HG03565 (cell line): ENCODE measurements around the gene ITPR2.

Experiments used
- ATAC-seq: cut with Tn5 transposase; IDR thresholded peaks from one replicate; pipeline ENCODE4 v1.9.1; 2021; ENCODE audit warnings: mild to moderate bottlenecking, moderate library complexity; ENCODE audit not compliant: unreplicated experiment

ITPR2 gene

DNA sequence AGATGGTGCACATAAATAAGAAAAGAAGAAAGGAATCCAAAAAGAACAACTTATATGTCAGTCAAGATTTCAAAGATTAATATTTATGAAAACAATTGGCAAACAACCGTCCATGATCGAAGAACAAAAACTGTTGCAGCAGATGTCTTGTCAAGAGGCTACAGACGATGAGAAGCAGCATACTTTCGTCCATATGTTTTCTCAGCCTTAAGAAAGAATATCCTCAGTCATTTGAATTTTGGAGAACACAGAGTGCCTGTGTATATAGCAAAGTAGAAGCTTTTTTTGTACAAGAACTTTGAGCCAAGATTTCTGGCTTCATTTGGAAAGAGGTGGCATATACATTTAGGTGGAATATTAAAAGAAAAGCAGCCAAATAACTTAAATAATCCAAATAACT is 297.2 kb downstream of the ITPR2 start:
- no peak for ATAC-seq

DNA sequence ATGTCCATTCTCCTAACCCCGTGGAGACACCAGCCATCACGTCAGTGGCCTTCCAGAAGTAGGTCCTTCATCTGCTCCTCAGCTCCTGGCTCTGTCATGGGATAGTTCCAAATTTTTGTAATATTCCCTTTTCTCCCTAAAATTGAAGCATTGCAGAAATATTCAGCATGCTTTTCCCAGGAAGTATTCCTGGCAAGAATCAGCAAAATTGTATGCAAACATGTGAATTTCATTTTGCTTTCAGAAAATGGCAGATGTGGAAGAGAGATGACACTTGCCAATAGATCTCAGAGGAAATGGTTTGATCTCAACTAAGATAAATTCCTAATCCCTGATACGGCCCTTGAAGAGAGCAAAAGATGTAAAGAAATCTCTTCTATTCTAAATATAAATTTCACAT is 298.9 kb downstream of the ITPR2 start:
- ATAC-seq = no peak

DNA sequence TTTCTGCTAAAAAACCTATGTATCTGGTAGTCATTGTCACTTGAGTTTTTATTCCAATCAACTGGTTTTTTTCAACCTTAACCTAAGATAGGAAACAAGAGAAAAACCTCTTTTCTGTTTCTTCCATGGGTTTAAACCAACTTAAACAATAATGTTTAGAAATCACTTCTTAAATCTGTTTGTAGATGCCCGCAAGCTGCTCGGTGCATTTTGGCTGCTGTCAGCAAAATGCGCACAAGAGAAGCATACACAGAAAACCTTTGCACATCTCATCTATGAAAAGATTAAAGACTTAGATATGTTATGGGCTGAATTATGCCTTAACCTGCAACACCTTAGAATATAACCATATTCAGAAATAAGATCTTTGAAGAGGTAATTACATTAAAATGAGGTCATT is 299.8 kb downstream of the ITPR2 start:
- ATAC-seq = no peak

DNA sequence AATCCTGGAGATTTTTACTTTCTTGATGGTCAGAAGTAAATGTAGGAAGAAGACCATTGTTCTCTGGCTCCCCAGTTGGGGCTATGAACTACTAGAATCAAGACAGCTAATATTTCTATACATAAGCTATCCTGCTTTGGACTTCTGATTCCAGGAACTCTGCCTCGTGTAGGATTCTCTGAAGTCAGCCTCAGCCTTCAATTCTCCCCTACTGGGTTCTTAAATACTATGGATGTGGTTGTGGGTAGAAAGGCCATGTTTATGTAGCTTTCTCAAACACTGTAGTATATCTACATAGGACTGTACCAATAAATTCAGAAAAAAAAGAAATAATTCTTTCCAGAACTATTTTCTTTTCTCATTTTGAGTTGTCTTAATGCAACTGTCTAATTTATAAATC is 302.5 kb downstream of the ITPR2 start:
- no peak for ATAC-seq

DNA sequence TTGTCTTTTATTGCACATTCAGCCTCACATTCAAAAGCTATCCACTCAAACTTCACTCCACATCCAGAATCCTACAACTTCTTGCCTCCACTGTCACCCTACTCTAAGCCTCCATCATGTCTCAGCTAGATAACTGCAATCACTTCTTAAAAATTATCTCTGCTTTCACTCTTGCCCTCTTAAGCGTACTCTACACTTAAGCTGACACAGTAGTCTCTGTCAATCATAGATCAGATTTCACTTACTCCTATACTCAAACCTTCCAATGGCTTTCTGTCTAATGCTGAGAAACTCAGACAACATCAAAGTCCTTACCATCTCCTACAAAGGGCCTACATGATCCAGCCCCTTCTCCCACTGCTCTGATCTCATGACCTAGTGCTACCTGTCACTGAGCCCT is 304.1 kb downstream of the ITPR2 start:
- ATAC-seq = no peak

DNA sequence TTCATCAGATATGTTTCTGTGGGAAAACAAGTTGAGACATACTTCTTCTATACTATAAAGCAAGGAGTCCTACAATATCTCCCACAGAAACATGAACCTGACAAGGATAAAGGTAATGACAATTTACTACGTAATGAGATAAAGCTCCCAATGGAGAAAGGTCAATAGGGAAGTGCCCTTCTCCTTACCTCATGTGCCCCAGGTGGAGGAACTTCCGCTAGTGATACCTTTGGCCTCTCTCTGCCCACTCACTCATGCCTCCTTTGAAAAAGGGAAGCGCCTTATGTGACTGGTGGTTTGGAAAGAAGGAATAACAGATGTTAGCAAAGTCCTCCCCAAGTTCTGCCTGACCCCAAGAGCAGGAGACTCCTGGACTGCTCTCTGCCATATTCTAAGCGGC is 305.3 kb downstream of the ITPR2 start:
- ATAC-seq = no peak

DNA sequence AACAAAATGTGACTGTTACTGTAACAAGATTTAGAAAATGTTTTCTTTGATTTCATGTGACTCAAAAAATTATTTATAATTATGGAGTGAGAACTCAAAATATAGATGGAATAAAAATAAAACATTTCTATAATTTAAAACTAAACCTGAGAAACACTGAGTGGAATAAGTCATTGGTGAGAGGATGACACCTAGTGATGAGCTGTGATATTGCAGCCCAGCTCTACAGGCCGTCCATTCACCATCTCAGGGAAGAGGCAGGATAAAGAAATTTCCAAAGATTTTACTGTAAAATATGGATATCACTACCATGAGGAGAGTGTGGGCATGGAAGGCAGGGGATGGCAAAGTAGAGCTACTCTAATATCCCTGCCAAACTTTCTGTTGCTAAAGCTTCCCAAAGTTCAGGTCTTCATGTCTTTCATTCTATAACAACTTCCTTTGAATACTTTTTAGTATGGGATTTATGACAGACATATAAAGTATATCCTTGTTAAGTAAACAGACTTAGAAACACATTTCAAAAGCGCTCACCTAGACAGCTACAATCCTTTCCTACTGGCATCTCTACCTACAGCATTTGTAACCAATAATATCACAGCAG is 308.0 kb downstream of the ITPR2 start:
- ATAC-seq = no peak

DNA sequence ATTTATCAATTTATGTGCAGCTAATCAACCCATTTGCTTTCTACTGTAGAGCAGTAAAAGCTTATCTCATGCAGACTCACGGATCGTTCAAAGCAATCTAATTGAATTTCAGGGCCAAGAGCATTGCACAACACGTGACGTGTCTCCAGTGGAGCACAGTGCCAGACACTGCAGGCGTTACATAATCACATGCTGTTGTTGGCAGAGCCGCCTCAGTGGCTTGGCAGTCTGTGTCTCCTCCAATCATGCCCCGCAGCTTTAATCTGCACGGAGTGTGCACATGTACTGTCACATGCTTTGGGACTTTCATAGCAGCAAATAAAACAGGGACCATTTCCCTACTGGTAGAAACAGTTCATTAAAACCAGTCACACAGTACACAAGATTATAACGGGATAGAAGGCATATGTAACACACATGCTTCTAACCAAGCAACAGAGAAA is 309.3 kb downstream of the ITPR2 start:
- ATAC-seq = no peak

DNA sequence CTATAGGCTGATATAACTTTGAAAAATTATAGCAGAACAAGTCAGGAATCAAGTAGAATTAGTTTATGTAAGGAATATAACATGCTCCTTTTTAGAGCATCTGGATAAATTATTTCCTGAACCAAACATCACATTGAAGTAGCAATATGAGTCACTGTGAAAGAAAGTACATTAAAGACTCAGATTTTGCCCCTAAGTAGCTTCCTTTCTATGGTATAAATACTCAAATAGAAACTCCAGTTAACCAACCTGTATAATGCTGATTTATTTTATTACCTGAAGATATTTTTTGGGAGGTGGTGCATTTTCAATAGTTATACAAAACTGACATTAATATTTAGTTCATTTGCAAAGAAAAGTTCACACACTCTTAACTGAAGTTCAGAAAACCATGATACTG is 312.1 kb downstream of the ITPR2 start:
- ATAC-seq = peak; percentile 51

DNA sequence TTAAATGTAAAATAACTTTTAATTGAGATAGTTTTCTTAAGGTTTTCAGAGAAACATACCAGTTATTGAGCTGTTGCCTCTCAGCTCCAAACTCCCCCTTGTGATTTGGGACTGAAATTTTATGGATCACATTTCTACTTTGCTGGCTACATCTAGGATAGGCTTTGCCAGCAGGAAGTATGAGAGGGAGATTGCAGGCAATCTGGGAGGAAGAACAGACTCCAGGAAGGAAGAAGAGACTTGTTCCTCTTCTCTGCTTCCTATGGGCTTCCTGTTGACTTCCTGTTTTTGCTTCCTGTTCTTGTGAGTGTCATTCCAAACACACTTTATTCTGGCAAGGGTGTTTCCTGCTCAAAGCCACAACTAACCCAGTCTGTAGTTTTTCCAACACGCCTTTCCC is 312.9 kb downstream of the ITPR2 start:
- ATAC-seq = no peak

DNA sequence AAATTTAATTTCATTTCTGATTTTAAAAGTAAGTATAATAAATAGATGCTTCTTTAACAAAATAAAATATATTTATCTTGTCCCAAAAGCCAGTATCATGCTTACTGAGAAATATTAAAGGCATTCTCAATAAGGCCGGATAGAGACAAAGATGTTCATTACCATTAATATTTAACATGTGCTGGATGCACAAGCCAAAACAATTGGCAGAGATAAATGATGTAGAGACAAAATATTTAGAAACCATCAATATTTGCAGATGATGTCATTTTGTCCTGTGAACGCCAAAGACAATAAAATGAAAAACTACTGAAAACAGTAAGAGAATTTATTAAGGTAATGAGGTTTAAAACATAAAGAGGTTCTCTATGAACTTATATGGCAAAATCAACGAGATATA is 313.5 kb downstream of the ITPR2 start:
- ATAC-seq = no peak

DNA sequence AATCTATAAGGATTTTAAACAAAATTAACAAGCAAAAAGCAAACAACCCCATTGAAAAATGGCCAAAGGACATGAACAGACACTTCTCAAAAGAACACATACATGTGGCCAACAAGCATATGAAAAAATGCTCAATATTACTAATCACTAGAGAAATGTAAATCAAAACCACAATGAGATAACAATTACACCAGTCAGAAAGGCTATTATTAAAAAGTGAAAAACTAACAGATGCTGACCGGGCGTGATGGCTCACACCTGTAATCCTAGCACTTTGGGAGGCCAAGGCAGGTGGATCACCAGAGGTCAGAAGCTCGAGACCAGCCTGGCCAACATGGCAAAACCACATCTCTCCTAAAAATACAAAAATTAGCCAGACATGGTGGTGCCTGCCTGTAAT is 315.7 kb downstream of the ITPR2 start:
- peak; percentile 71 for ATAC-seq

DNA sequence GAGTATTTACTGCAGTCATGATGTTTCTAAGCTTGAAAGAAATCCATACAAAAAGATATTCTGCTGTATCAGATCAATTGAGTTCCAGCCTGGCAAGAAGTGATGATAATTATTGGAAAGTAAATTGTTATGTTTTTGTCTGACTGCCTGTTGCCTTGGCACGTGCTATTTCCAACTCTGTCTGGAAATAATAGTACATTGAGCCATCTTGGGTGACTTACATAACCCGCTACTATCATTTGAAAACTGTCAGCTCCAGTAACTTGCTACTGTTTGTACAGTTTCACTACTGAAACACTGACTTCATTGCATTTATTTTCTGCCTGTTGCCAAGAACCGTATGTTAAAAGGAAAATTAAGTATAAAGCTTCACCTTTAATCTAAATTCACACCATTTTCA is 318.6 kb downstream of the ITPR2 start:
- ATAC-seq = no peak

DNA sequence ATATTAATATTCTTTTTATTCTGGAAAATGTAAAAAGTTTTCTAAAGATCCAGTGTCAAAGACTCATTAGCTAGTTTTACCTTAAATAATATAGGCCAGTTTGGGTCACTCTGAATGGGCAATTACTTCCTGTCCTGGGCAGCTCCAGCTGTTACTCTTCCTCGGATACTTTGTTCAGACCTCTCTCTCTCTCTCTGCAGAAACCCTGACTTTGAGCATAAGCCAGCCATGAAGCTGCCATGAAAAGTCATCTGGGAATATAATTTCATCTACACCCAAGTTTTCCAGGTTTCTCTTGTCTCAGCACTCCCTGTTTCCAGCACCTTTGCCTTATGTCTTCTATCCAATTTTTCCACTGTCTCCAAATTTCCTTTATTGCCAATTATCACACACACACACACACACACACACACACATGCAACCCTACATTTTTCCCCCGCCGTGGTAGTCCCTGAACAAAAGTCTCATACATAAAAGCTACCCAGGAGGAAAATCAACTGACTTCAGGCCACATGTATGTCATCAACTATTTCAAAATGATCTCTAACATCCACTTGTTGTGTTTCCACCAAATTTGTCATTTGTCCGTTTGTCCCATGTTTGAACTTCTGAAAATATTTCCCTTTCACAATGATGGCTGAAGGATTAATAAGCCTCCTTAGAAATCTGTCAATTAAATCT is 319.5 kb downstream of the ITPR2 start:
- ATAC-seq = no peak

DNA sequence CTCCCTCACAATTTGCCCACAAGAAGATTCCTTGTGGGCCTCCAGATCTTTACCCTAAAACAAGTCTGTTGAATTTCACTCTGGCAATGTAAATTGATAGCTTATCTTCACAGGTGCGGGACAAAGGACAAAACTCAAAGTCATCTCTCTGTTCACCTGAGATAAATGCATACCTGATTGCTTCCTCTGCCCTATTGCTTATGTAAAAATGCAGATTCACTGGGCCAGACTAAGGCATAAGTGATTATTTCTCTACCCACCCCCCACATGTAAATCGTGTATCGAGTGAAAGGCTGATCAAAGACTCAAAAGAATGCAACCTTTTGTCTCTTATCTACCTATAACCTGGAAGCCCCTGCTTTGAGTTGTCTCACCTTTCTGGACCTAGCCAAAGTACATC is 320.8 kb downstream of the ITPR2 start:
- no peak for ATAC-seq

DNA sequence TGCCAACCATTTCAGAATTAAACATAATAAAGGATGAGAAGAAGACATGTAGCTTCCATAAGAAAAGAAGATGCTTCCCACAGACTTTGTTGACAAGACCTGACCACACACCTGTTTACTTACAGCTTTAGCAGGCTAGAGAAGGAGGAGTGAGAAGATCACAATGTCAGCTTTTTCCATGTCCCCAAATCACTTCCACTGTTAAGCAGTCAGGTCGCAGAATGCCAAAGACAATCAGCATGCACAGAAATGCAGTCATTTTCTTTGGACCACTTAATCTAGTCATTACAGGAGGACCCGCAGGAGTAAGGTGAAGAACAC is 322.7 kb downstream of the ITPR2 start:
- no peak for ATAC-seq

DNA sequence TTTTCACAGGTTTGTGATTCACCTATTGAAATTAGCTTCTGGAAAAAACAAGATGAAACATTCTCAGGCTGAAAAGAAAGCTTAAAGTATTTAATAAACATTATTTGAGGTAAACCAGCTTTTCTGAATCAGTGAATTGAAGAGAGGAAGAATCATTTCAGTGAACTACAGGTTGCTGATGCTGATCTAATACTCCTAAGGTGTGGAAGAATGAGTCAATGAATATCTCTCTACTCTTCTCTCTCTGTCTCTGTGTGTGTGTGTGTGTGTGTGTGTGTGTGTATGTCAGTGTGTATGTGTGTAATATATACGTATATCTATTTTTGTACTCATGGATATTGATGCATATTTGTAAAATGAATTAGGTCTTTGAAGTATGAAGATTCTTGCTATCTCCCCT is 325.4 kb downstream of the ITPR2 start:
- no peak for ATAC-seq

DNA sequence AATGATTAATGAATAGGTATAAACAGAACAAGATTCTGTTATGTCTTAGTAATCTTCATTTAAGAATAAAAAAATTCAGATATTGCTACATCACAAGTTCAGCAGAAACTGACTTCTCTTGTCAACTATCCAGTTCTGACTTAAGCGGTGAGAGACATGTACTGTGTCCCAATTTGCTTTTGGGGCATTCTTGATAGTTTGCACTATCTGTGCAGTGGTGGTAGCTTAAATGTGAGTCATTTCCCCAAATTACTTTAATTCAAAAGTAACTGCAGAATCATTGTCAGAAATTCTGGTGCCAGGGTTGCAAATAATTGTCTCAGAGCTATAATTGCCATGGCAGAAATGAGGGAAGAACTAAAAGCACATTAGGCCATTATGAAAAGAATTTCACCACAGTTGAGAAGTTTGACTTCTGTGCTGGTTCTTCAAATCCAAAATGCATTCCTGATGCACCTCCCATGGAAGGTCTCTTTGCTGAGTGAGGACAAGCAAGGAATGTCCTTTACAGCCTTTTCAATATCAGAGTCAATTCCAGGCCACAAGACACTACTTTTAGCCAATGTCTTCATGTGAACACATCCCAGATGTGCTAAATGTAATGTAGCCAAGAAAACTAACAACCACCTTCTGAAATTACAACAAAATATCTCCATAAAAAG is 332.9 kb downstream of the ITPR2 start:
- ATAC-seq = no peak

DNA sequence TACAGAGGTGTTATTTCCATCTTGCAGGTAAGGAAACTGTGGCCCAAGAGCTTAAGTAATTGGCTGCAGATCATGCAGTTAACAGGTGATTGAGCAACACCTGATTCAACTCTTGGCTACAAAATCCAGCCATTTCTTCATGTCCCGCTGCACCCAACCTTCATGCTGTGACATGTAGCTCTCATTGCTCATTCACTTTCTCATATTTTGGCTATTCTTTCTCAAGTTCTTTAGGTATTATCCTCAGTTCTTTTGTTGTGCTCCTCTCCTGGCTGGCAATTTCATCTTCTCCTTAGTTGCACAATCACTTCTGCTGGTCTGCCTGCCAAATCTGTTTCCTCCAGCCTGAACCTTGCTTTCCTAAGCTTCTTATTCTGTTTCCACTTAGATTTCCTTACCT is 336.8 kb downstream of the ITPR2 start:
- ATAC-seq = no peak

DNA sequence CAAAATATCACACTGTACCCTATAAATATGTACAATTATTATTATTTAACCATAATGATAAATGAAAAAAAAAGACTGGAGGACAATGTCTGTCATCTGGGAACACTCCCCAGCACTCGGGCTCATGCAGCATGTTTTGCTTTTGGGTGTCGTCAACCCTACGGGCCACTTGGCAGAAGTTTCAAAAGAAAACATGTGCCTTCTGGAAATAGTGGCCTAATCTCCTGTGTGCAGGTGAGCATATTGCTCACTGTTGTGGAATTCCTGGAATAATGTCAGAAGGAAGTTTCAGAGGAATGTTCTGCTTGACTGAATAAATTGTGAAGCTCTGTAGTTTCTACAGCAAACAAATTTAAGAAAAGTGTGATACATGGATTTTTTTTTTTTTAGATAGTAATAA is 339.3 kb downstream of the ITPR2 start:
- no peak for ATAC-seq

DNA sequence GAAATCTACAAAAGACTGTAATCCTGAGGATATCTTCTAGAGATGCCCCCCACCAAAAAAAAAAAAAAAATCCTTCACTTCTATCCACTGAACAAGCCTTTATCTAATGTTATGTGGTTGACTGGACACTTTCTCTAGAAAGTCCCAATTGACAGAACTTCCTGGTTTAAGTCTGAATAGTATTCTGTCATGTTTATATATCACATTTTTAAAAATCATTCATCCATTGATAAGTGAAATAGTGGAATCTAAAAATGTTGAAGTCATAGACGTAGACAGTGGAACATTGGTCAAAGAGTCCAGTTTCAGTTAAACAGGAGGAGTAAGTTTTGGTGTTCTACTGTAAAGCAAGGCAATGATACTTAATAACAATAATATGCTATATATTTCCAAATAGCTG is 340.6 kb downstream of the ITPR2 start:
- ATAC-seq = no peak

DNA sequence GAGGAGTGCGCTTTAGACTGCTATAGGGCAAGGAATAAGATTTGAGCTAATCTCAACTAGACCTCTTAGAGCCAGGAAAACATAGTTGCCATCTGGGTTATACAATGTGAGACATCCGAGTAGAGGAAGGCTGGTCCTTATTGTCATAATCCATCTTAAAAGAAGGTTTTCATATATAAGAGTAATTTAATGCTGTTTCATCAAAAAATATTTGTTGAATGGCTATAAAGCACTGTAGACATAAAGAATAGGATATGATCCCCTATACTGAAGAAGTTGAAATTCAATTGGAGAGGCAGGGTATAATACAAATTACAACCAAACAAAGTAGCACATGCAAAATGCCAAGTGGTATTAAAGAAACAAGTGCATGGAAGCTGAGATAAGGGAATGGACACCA is 343.1 kb downstream of the ITPR2 start:
- no peak for ATAC-seq

DNA sequence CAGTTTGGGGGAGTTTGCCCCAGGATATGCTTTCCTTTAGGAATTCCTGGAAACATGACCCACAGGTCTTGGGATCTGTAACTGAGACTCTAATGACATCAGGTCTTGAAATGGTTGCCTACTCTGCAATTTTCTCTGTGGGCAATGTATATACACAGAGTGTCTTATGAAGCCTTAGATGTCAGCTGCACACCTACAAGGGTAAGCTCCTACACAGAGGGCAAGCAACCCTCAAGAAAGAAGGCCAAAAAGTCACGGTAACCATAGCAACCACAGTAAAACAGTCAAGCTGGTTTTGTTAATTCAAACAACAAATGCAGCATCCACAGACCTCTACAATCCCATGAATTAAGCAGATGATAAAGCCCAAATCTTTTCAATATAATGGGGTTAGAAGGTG is 344.6 kb downstream of the ITPR2 start:
- no peak for ATAC-seq
